GM10248 (cell line): ENCODE data around the gene PDLIM1.

Experiments used
- CTCF ChIA-PET: fragments of 300-600 bp; sonication (Branson Sonifier 250); formaldehyde crosslinking; extraction: SDS; loops from one replicate; lab custom pipeline; 2021; ENCODE audit warnings: antibody characterized with exemption; lab: Yijun Ruan, JAX
- POLR2A ChIA-PET: fragments of 350-650 bp; sonication (Branson Sonifier 250); formaldehyde crosslinking; extraction: SDS; loops from one replicate; lab custom pipeline; 2020; ENCODE audit warnings: antibody characterized with exemption; lab: Yijun Ruan, JAX
- DNase-seq: peaks from one replicate; pipeline ENCODE4 v3.0.0; 2012; ENCODE audit errors: extremely low spot score
- TF ChIP-seq, protein P1 (sequence below): IDR thresholded peaks from 2 replicates; pipeline ENCODE4 v1.5.1; 2012; ENCODE audit warnings: mild to moderate bottlenecking, low read depth; ENCODE audit errors: extremely low read depth, missing control alignments, control extremely low read depth

The PDLIM1 gene

DNA sequence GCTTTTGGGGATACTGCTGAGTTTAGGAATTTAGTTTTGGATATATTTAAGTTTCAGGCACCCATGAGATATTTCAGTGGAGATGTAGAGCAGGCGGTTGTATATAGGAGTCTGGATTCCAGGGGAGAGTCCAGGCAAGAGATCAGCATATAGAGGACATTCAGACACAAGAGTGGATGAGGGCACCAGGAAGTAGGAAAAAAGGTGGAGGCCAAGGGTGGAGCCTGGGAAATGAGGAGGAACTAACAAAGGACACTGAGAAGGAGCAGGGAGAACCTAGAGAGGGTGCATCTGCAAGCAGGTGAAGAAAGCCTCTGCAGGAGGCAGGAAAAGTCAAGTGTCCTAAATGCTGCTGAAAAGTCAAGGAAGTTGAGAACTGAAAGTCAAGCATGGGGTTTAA lies 13.1 kb upstream of the PDLIM1 start:
- TF ChIP-seq, protein P1, sequence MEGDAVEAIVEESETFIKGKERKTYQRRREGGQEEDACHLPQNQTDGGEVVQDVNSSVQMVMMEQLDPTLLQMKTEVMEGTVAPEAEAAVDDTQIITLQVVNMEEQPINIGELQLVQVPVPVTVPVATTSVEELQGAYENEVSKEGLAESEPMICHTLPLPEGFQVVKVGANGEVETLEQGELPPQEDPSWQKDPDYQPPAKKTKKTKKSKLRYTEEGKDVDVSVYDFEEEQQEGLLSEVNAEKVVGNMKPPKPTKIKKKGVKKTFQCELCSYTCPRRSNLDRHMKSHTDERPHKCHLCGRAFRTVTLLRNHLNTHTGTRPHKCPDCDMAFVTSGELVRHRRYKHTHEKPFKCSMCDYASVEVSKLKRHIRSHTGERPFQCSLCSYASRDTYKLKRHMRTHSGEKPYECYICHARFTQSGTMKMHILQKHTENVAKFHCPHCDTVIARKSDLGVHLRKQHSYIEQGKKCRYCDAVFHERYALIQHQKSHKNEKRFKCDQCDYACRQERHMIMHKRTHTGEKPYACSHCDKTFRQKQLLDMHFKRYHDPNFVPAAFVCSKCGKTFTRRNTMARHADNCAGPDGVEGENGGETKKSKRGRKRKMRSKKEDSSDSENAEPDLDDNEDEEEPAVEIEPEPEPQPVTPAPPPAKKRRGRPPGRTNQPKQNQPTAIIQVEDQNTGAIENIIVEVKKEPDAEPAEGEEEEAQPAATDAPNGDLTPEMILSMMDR, result no peak
- DNase-seq, result no peak
- POLR2A ChIA-PET, result no interaction called here
- CTCF ChIA-PET, result interaction anchor here (0.8 to 1.7 kb wide), 5 partner anchors 9 to 70 kb away, joined by 3 to 6 read pairs (median 4); no protein-coding TSS in a partner anchor

DNA sequence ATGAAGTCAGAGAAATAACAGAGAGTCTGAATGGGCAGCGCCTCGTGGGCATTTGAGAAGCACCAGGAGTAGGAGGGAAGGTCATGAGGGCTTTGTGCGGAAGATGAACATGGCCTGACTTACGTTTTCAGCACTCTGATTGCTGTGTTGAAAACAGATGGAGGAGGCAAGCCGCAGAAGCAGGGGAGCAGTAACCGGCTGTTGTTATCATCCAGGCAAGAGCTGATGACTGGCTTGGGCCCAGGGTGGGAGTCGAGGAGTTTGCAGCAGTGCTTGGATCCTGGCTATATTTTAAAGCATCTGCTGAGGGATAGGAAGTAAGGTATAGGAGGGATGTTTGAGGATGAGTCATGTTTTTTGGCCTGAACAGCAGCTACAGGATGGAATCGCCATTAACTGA lies 12.7 kb upstream of the PDLIM1 start:
- ChIA-PET POLR2A (no interaction called here), CTCF (interaction anchor here (0.8 to 1.5 kb wide), 4 partner anchors 9 to 69 kb away, joined by 3 to 4 read pairs (median 4); no protein-coding TSS in a partner anchor)
- TF ChIP-seq, protein P1, result no peak
- no peak for DNase-seq

DNA sequence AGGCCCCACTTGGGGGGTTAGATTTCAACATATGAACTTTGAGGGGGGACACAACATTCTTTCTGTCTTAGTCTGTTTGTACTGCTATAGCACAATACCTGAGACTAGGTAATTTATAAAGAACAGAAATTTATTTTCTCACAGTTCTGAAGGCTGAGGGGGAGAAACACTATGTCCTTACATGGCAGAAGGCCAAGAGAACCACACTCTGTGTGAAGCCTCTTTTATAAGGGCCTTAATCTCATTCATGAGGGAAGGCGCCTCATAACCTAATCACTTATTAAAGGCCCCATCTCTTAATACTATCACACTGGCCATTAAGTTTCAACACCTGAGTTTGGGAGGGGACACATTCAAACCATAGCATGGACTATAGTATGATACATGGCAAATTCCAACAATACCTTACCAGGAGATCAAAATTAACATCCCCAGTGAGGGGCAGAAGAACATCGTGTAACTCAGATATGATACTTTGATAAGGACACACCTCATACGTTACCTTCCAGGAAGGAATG lies 9.3 kb upstream of the PDLIM1 start:
- TF ChIP-seq, protein P1, result no peak
- DNase-seq, result no peak
- ChIA-PET CTCF (interaction anchor here (2.4 to 3.2 kb wide), 2 partner anchors 8 to 62 kb away, joined by 9 to 12 read pairs; no protein-coding TSS in a partner anchor), POLR2A (no interaction called here)

DNA sequence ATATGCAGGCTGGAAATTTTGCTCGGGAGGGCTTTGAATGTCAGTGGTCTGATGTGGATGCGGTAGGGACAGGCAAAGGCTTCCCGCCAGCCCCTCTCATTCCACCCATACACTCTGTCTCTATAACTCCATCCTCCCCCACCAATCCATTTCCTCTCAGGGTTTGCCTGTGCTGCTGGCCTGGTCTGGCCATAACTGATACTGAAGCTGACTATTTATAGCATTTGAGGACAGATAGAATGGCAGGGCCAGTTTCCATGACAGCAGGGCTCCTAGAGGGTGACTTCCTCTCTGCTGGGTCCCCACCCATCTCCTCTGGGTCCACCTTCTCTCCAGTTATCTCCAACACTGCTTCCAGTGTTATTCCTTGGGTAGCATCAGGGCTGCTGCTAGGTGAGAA lies 6.6 kb upstream of the PDLIM1 start:
- CTCF ChIA-PET, result interaction anchor here (0.9 to 3.2 kb wide), 3 partner anchors 11 to 65 kb away, joined by 3 to 12 read pairs (median 9); no protein-coding TSS in a partner anchor
- TF ChIP-seq, protein P1, result no peak
- POLR2A ChIA-PET, result interaction anchor here (1.3 kb wide), 1 partner anchor 36 kb away, joined by 4 read pairs; no protein-coding TSS in a partner anchor

DNA sequence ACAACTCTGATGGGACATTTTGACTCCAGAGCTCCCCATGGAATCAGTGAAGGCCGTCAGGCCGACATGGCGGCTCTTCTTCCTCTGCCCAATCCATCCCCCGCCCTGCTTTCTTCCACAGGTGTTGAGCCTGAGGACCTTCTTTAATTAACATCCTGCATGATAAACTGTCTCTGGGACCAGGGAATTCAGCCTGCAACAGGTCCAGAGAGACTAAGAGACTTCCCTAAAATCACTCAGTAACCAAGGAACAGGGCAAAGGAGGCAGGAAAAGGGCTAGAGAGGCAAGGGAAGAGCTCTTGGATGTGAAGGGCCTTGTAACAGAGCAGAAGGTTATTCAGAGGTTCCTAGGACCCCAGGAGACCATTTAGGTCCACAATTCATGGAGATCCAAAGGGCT lies 6.0 kb upstream of the PDLIM1 start:
- TF ChIP-seq, protein P1, result no peak
- DNase-seq, result no peak
- ChIA-PET POLR2A (interaction anchor here (1.3 kb wide), 1 partner anchor 36 kb away, joined by 4 read pairs; no protein-coding TSS in a partner anchor), CTCF (interaction anchor here (0.9 to 3.2 kb wide), 3 partner anchors 15 to 66 kb away, joined by 3 to 12 read pairs (median 6); no protein-coding TSS in a partner anchor)

More for the DNA sequence above, 6.6 kb upstream of the PDLIM1 start:
- DNase-seq, result peak; percentile 39

DNA sequence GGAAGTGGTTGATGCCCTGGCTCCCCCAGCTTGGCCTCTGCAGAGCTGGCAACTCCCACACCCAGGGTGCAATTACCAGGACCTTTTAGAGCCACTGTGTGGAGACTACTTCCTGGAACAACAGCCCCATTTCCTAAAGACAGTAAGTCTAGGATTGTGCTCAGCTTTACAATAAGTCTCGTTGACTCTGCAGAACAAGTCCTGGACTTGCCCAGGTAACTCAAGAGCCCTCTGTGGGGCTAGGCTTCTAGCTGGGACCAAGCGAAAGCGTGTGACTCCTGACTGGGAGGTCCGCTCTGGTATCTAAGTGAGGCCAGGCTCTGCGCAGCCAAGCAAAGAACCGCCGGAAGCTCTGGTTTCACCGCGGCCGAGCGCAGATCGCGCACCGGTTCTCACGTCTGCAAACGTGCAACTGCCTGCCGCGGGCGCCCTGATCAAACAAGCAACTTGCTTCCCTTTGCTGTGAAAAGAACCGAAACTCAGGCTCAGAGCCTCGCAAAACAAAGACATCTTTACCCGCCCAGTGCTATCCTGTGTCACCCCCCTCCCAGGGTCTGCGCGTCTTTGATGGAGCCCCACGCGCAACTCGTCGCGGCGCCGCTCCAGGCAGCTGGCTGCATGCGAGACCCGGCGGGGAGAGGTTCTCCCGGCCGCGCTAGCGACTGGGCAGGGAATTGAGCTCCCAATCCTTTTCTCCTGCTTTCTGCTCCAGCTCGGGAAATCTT lies 4.4 kb upstream of the PDLIM1 start:
- ChIA-PET POLR2A (interaction anchor here (0.7 kb wide), 1 partner anchor 16 kb away, joined by 3 read pairs; no protein-coding TSS in a partner anchor), CTCF (interaction anchor here (0.6 to 2.0 kb wide), 14 partner anchors 8 to 135 kb away, joined by 3 to 7 read pairs (median 4); no protein-coding TSS in a partner anchor)
- DNase-seq, result peak; percentile 86
- TF ChIP-seq, protein P1, result no peak
